ENCODE results near the gene TRAF6.

The TRAF6 gene

DNA sequence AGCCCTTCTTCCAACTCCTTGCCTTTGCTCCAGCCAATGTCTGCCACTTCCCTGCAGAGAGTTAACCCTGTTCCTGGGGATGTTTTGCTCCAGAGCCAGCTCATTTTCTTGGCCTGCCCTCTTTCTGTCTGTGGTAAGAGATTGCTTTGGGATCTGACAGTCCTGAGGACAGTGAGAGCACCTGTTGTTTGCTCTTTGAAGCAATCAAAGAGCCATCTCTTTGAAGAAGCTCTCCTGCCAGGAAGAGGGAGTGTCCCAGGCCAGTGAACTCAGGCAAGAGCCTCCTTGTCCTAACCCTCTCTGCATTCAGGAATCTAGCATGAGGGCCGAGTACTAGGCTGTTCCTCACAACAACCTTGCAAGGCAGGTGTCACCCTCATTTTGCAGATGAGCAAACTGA lies 42.2 kb downstream of the TRAF6 start:
- no peak for DNase-seq (ENCODE audit: low read depth)
- TF ChIP-seq, protein P1, sequence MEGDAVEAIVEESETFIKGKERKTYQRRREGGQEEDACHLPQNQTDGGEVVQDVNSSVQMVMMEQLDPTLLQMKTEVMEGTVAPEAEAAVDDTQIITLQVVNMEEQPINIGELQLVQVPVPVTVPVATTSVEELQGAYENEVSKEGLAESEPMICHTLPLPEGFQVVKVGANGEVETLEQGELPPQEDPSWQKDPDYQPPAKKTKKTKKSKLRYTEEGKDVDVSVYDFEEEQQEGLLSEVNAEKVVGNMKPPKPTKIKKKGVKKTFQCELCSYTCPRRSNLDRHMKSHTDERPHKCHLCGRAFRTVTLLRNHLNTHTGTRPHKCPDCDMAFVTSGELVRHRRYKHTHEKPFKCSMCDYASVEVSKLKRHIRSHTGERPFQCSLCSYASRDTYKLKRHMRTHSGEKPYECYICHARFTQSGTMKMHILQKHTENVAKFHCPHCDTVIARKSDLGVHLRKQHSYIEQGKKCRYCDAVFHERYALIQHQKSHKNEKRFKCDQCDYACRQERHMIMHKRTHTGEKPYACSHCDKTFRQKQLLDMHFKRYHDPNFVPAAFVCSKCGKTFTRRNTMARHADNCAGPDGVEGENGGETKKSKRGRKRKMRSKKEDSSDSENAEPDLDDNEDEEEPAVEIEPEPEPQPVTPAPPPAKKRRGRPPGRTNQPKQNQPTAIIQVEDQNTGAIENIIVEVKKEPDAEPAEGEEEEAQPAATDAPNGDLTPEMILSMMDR (IDR thresholded peaks at IDR 0.05; ENCODE audit: low read depth, low read length, missing control alignments), result no peak
- no peak overlapping the region for H3K4me3 ChIP-seq (ENCODE audit: low read depth, low read length)

DNA sequence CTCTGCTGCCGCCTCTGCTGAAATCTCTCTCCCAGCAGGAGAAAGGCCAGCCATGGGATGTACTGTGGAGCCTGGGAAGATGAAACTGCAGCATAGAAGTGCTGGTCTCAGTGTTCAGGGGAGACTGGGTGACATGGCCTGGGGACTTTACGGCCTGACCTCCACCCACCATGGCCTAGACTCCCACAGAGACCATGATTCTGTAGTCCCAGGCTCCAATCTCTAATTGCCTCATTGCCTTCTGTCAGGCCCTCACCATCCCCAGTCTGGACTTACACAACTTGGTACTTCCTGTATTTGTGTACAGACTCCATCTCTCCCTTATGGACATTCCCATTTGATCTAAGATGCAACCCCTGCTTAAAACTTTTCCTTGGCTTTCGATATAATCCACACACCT lies 43.1 kb downstream of the TRAF6 start:
- no peak for DNase-seq (ENCODE audit: low read depth)
- TF ChIP-seq, protein P1 (IDR thresholded peaks at IDR 0.05; ENCODE audit: low read depth, low read length, missing control alignments), result no peak
- no peak overlapping the region for H3K4me3 ChIP-seq (ENCODE audit: low read depth, low read length)

DNA sequence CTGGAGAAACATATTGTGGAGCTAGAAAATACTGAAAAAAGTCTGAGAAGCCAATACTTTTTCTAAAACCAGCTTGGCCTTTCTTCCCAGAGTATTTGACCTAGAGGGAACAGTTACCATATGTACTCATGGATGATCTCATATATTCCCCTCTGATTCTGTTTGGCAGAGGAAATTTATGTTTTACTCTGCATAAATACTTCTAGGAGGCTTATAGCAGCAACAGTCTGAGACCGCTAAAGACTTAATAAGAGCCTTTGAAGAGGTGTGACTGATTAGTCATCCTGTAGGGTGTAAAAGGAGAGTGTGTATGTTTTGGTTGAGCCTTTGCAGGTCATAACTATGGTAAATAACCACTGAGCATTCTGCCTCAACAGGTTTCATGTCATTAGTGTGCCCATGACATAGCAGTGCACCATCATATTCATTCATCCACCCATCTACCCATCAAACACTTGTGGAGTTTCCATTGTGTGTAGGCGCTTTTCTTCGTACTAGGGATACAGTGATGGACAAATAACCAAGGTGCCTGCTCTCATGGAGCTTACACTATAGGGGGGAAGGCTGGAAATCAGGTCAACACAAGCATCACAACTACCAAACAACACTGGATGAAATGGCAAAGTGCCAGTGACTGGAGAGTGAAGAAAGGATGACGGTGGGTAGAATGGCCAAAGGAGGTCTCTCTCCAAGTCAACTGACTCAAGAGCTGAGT lies 44.5 kb downstream of the TRAF6 start:
- H3K4me3 ChIP-seq (ENCODE audit: low read depth, low read length), result no peak overlapping the region
- TF ChIP-seq, protein P1 (IDR thresholded peaks at IDR 0.05; ENCODE audit: low read depth, low read length, missing control alignments), result no peak
- DNase-seq (ENCODE audit: low read depth), result no peak

DNA sequence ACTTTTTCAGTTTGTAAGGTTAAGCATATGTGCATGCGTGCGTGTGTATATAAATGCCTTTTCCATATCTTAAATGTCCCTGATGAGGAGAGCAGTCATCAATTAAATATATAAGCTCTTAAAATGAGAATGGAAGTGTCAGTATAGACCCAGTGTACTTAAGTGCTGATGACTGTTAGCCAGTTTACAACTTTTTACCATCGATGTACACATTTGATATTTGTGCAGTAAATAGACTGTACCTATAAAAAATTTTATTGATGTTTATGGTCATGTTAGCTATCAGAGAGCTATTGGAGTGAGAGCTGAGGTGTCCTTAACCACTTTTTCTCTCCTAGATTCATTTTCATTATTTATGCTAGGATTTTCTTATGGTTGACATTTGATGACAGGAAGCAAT lies 45.4 kb downstream of the TRAF6 start:
- no peak for DNase-seq (ENCODE audit: low read depth)

DNA sequence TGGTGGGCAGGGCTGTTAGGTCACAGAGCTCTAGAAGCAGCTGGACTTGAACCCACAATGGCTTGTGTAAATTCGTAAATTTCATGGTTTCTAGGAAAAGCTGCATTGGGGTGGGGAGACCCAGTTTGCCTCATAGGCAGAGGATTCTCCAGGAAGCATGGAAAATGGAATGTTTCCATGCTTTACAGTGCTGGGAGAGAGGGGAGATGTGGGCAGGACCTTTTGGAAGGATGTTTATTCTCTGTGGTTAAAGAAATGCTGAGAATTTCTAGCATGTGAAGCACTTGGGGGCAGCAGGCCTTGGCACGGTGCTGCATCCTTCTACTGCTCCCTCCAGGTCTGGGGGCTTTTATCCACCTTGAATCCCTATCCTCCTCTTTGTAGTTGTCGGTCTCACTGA lies 46.3 kb downstream of the TRAF6 start:
- no peak for DNase-seq (ENCODE audit: low read depth)
- no peak overlapping the region for H3K4me3 ChIP-seq (ENCODE audit: low read depth, low read length)
- TF ChIP-seq, protein P1 (IDR thresholded peaks at IDR 0.05; ENCODE audit: low read depth, low read length, missing control alignments), result no peak

More for the DNA sequence above, 45.4 kb downstream of the TRAF6 start:
- H3K4me3 ChIP-seq (ENCODE audit: low read depth, low read length), result no peak overlapping the region
- TF ChIP-seq, protein P1 (IDR thresholded peaks at IDR 0.05; ENCODE audit: low read depth, low read length, missing control alignments), result no peak

DNA sequence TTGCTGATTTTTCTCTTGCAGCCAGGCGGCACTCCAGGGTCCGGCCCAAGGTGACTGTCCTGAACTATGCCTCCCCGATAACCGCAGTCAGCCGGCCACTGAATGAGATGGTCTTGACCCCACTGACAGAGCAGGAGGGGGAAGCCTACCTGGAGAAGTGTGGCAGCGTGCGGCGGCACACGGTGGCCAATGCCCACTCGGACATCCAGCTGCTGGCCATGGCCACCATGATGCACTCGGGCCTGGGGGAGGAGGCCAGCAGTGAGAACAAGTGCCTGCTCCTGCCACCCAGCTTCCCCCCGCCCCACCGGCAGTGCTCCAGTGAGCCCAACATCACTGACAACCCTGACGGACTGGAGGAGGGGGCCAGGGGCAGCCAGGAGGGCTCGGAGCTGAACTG lies 47.8 kb downstream of the TRAF6 start:
- H3K4me3 ChIP-seq (ENCODE audit: low read depth, low read length), result no peak overlapping the region
- TF ChIP-seq, protein P1 (IDR thresholded peaks at IDR 0.05; ENCODE audit: low read depth, low read length, missing control alignments), result no peak
- no peak for DNase-seq (ENCODE audit: low read depth)

DNA sequence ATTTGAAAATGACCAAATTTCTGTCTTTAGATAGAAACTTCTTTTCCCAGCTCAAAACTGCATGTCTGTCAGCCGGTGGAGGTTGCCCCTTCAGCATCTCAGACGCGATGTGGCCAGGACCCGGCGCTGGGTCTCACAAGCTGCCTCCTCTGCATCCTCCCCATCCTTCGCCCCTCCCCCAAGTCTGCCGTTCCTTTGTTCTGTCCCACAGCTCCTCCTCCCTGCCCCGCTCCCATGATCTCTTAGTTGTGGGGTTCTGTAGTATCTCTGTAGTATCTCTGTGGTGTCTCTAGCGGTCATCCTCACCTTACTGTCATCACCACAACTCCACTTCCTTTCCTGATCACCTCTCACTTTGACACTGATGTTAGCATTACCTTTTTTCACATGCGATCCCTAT lies 49.9 kb downstream of the TRAF6 start:
- no peak for DNase-seq (ENCODE audit: low read depth)
- TF ChIP-seq, protein P1 (IDR thresholded peaks at IDR 0.05; ENCODE audit: low read depth, low read length, missing control alignments), result no peak
- H3K4me3 ChIP-seq (ENCODE audit: low read depth, low read length), result no peak overlapping the region
